NCI-H526 treated with DMSO at 0.1 percent for 48 hours (cell line): ENCODE data around the gene NFATC2.

ENCODE experiments used
- DNase-seq: peaks from one replicate; lab custom pipeline; 2025; lab: John Stamatoyannopoulos, UW

NFATC2 gene

GRCh38 chr20:51374961-51375360 is 167.6 kb downstream of the NFATC2 start:
- no peak for DNase-seq

DNA sequence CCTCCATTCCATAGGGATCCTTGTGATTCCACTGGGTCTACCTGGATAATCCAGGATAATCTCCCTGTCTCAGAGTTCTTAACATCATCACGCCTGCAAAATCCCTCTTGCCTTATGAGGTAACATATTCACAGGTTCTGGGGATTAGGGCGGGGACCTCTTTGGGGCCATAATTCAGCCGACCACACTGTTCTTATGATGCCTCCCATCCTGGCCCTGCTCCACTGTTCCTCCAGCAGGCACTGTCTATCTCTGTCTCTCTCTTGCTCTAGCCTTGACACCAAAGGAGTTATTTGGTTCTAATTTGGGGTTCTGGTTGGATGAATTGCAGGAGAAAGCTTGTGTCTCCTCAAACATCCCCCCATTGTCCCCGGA is 168.1 kb downstream of the NFATC2 start:
- DNase-seq = no peak

- DNase-seq = no peak
Observed at GRCh38 chr20:51373713-51374455, 168.6 kb downstream of the NFATC2 start.

- DNase-seq = no peak
Observed at GRCh38 chr20:51372966-51373365, 169.6 kb downstream of the NFATC2 start.

DNA sequence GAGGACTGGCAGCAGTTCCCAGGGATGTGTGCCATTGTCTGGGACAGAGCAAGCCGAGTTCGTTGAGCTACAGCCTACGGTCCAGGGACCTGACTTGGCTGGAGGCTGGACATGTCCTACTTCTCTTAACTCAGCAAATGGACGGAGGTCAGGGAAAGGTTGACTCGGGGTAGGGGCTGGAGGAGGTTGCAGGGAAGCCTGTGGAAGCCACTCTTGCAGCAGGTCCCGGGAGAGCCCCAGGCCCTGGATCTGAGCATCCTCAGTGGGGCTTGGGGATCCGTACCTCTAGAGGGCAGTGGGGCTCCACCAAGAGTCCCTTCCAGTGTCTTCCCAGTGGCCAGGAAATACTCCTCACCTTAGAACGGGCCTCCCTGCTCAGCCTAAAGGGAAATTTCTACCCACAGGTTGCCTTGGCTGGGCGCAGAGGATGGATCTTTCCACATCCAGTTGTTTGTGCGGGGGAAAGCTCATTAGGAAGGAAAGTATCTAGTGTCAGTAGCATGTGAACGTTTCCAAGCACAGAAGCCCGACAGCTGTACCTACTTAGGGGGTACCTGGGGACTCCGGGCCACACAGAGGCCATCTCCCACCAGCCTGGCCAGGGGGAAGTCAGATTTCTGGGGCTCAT is 170.2 kb downstream of the NFATC2 start:
- peak; percentile 70 for DNase-seq

GRCh38 chr20:51371720-51372119 is 170.8 kb downstream of the NFATC2 start:
- DNase-seq = no peak

DNA sequence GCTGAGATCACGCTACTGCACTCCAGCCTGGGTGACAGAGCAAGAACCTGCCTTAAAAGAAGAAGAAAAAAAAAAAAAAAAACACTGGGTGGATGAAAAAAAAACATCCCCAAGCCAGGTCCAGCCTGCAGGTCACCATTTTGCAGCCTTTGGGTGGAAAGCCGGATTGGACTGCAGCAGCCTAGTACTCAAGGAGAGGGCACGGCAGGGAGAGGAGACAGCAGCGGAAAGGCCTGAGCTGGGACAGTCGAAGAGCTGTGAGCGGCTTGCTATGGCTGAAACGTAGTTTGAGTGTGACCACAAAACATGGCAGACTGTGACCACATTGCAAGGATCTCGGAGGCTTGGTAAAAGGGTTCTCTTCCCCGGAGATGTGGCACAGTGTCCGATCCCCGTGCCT is 173.0 kb downstream of the NFATC2 start:
- no peak for DNase-seq

GRCh38 chr20:51368461-51369211 is 173.9 kb downstream of the NFATC2 start:
- no peak for DNase-seq

- DNase-seq = no peak
Observed at GRCh38 chr20:51366155-51366886, 176.2 kb downstream of the NFATC2 start.

- DNase-seq = no peak
Observed at GRCh38 chr20:51365670-51366069, 176.8 kb downstream of the NFATC2 start.

GRCh38 chr20:51363813-51364212 is 178.7 kb downstream of the NFATC2 start:
- no peak for DNase-seq

GRCh38 chr20:51363378-51363777 is 179.1 kb downstream of the NFATC2 start:
- no peak for DNase-seq

GRCh38 chr20:51362254-51362653 is 180.3 kb downstream of the NFATC2 start:
- no peak for DNase-seq

- DNase-seq = no peak
Observed at GRCh38 chr20:51361258-51361657, 181.3 kb downstream of the NFATC2 start.

GRCh38 chr20:51360451-51361201 is 181.9 kb downstream of the NFATC2 start:
- DNase-seq = no peak

DNA sequence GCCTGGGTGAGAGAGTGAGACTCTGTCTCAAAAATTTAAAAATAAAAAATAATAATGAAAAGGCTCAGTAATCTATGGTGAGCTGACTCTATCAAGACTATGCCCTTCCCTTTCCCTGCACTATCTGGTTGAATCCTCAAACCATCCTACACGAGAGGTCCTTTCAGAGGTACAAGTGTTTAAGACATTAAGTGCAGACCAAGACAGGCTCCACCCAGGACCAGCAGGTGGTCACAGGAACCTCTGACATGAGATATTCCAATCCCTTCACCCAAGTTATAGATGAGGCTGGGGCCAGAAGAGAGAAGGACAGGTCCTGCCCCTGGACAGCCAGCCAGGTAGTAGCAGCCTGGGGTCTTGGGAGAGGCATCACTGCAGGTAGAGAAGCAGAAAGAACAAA is 182.6 kb downstream of the NFATC2 start:
- no peak for DNase-seq

- no peak for DNase-seq
Observed at GRCh38 chr20:51359401-51359800, 183.1 kb downstream of the NFATC2 start.

GRCh38 chr20:51358032-51358724 is 184.3 kb downstream of the NFATC2 start:
- DNase-seq = no peak

DNA sequence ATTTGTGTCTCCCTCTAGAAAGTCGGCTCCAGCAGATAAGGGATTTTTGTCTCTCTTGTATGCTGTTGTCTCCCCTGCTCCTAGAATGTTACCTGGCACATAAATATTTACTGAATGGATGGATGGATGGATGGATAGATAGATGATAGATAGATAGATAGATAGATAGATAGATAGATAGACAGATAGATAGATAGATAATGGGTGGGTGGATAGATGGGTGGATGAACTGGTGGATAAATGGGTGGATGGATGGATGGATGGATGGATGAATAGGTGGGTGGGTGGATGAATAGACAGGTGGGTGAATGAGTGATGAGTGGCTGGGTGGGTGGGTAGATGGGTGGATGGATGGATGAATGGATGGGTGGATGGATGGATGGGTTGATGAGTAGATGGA is 185.0 kb downstream of the NFATC2 start:
- no peak for DNase-seq

GRCh38 chr20:51356871-51357270 is 185.6 kb downstream of the NFATC2 start:
- DNase-seq = no peak

DNA sequence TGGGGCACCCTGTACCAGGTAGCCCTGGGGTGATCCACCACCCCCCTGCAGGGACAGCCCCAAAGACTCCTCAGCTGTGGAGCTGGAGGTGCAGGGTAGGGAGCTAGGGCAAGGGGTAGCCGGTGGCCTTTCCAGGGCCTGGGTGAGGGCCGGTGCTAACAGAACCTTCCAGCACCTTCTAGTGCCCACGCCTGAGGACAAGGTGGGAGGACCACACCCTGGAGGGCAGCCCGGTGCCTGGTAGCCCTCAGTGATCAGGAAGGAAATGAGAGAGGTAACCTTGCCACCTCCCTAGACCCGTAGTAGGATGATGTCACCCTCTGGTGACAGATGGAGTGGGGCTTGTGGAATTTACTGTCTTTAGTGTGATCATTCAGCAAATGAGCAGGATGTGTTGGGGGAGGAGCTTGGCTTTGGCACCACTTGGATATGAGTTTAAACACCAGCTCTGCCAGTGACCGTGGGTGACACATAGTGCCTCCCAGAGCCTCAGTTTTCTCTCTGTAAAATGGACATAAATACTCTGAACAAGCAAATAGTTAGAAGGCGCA is 187.7 kb downstream of the NFATC2 start:
- DNase-seq = no peak
